Left hindlimb (tissue), 1 donor: ENCODE results near the gene CXCL6.

Source experiments
- DNase-seq: peaks from one replicate; pipeline ENCODE4 v3.0.0-alpha.2; 2018

The CXCL6 gene

DNA sequence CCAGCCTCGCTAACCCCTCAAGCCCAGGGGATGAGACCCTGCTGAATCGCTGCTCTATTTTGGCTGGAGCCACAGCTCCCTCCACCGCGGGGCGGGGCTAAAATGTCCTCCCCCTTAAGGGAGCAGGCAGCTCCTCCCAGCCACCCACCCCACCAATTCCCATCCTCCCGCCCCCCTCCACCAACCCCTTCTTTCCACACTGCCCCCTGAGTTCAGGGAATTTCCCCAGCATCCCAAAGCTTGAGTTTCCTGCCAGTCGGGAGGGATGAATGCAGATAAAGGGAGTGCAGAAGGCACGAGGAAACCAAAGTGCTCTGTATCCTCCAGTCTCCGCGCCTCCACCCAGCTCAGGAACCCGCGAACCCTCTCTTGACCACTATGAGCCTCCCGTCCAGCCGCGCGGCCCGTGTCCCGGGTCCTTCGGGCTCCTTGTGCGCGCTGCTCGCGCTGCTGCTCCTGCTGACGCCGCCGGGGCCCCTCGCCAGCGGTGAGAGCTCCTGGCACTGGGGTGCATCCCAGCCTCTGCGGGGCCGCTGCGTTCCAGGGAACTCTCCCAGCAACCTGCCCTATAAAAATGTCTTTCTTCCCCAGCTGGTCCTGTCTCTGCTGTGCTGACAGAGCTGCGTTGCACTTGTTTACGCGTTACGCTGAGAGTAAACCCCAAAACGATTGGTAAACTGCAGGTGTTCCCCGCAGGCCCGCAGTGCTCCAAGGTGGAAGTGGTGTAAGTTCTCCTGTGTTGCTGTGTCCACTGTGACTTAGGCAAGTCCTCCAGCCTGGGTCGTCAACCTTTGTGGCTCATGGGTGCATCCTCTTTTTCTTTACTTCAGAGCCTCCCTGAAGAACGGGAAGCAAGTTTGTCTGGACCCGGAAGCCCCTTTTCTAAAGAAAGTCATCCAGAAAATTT is at the start of gene CXCL6:
CXCL6 (plus strand) TSS at position 306 of the 907 bp plus-strand sequence; CDS start at position 379, 73 bp downstream.
- no peak for DNase-seq

GRCh38 chr4:73788411-73788810 is 48.1 kb upstream of the CXCL6 start:
- no peak for DNase-seq

DNA sequence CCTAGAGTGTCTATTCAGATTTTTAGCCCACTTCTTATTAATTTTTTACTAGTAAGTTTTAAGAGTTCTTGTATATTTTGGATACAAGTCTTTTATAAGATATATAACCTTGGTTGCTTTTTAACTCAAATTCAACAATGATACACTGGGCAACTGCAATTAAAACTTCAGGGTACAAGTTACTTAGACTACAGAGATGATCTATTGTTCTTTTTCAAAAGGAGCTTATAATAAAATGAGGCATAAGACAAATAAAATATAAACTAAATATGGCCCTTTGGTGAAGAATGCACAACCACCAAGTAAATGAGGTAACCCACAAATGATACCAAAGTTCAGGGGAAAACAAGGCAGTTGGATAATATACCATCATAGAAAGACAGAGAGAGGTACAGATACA is 37.6 kb upstream of the CXCL6 start:
- DNase-seq: no peak

DNA sequence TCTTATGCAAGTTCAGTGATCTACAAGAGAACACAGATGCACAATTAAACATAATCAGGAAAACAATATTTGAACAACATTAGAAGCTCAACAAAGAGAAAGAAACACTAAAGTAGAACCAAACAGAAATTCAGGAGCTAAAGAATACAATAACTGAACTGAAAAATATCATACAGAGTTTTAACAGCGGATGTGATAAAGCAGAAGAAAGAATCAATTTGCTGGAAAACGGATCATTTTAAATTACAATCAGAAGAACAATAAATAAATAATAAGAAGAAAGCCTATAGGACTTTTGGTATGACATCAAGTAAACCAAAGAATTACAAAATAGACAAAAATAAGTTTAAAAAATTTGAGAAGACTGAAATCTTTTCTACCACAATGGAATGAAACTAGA is 36.3 kb upstream of the CXCL6 start:
- DNase-seq: no peak

DNA sequence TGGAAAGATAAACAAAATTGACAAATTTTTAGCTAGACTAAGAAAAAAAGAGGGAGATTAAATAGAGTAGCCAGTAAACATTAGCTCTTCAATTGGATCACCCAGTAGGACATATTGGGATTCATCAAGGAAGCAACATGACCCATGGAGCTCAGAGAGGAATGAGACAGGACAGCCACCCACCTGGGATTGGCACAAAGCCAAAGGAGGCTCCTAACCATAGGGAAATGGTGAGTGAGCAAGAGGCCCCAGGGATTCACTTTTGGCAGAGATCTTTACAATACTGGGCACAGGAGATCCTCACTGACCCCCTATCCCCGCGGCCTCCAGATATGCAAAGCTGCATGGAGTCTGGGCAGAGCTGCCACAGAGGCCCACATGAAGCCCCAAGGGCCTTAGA is 34.8 kb upstream of the CXCL6 start:
- no peak for DNase-seq

DNA sequence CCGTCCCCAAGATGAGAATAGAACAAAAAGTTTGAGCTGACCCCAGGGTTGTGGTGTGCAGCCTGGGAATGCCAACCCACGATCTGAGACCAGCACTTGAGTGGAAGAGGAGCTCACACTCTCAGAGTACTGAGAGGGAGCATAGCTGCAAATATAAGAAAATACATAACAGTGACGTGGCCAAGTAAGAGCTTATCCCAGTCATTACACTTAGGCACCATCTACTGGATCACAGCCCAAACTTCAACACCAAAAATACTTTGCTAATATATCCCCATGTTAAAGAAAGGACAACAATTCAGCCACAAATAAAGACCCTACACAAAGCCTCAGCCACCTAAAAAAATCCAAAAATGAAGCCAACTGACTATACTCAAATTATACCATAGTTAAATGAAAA is 33.3 kb upstream of the CXCL6 start:
- no peak for DNase-seq

DNA sequence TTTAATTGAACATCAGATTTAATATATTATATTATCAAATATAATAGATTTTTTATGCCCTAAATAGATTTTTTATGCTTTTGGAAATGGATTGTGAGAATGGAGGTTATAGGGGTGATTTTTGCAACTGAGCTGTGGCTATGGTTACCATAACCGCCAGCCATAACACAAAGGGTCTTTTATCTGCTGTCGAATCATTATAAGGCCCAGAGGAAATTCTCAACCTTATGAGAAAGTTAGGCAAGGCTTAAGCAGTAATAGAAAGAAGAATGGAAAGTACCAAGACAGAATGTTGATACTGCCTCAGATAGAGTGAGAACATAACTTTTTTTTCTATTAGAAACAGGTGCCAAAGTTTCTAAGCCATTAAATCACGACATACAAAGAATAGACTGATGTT is 26.3 kb upstream of the CXCL6 start:
- no peak for DNase-seq

DNA sequence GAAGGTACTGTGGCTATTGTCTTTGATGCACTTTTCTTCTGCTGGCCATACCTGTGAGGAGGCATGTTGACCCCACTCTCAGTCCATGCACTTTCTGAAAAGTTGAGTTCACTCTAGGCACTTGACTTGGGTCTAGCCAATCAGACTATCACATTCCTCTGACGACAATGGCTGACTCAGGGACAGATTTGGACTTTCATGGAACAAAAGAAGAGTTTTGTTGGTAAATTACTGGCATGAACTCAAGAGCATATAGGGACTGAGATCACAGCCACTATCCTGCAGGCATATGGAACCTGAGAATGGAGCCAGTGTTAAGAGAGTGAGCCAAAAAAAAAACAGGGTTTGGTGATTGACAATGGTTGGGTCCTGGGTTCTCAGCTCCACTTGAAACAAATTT is 24.6 kb upstream of the CXCL6 start:
- no peak for DNase-seq

GRCh38 chr4:73814679-73815078 is 21.8 kb upstream of the CXCL6 start:
- DNase-seq: no peak

DNA sequence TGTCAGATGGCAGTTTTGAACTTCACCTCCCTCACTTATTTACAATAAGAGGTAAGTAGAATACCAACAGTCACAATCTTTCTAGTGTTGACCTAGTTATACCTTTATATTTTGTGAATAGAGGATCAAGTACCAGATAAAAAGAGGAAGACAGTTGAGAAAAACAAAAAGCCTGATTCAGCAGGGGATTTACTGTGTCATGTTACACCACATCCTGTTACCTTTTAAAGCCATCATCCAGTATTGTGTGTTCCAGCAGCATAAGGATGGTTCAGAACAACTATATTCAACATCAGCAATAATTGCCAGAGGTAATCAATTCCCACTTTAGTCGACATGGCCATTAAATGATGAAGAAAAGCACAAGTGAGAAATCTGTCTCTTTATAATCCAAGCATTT is 21.3 kb upstream of the CXCL6 start:
- DNase-seq: no peak

- DNase-seq: no peak
Measured at GRCh38 chr4:73816814-73817213, 19.7 kb upstream of the CXCL6 start.

DNA sequence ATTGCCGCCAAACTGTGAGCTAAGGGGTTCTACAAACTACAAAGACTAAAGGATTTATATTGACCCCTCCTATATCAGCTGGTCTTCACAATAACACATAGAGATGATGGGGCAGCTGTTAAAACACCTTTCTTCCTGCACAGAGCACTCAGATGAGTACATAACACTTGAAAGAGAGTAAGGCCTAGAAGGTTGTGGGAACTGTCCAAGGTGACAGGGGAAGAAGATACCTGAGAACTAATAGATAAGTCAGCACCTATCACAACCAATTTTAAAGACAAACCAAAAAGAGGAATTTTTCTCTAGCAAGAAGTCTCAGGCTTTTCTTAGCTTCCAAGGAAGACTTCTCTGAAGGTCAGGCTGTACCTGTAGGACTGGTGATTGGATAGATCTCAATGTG is 19.1 kb upstream of the CXCL6 start:
- DNase-seq: no peak

DNA sequence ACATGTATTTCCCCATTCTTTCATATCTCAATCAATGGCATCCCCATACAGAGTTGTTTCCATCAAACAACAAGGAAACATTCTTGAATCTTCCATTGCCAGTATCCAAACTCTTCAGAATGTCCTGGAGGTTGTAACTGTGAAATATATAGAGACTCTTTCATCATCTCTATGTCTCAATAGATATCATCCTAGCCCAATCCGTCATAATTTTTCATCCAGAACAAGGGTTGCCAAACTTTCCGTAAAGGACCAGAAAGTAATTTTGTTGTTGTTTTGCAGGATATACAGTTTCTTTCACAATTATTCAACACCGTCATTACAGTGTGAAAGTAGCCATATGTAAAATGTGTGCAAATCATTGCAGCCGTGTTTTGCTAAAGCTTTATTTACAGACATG is 15.2 kb upstream of the CXCL6 start:
- no peak for DNase-seq

GRCh38 chr4:73822389-73822788 is 14.1 kb upstream of the CXCL6 start:
- no peak for DNase-seq

- no peak for DNase-seq
Measured at GRCh38 chr4:73822812-73823504, 13.5 kb upstream of the CXCL6 start.

GRCh38 chr4:73823760-73824159 is 12.7 kb upstream of the CXCL6 start:
- DNase-seq: no peak

DNA sequence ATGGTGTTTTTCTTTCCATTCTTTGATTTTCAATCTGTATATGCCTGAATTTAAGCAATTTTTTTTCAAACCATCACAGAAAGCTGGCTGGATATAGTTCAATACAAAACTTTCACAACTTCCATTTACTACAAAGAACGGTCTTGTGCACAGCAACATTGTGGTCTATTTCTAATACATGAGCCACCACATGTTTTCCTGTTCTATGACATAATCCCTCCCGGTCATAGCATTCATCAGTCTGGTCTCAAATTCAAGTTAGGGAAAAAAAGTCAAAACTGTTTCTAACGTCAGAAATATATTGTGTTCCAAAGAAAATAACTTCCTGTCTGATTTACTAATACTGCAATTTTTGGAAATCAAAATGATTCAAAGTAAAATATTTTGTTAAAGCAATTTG is 7.5 kb upstream of the CXCL6 start:
- DNase-seq: no peak

- no peak for DNase-seq
Measured at GRCh38 chr4:73831569-73831968, 4.9 kb upstream of the CXCL6 start.

- no peak for DNase-seq
Measured at GRCh38 chr4:73832651-73833237, 3.7 kb upstream of the CXCL6 start.

DNA sequence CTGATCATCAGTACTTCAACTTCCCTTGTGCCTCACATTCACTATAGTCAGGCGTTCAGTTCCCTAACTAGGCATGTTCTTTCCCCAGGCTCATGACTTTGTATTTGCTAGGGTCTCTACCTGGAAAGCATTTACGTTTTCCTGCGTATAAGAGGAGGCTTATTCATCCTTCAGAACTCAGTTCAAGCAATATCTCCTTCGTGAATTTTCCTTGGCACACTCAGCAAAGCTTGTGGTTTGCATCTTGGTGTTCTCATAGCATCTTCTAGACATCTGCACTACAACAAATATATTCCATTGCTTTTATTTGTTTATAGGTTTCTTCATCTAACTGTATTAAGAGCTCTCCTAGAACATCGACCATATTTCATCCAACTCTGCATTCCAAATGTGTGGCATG is 2.6 kb downstream of the CXCL6 start:
- DNase-seq: no peak

GRCh38 chr4:73839715-73840114 is 3.2 kb downstream of the CXCL6 start:
- DNase-seq: no peak

DNA sequence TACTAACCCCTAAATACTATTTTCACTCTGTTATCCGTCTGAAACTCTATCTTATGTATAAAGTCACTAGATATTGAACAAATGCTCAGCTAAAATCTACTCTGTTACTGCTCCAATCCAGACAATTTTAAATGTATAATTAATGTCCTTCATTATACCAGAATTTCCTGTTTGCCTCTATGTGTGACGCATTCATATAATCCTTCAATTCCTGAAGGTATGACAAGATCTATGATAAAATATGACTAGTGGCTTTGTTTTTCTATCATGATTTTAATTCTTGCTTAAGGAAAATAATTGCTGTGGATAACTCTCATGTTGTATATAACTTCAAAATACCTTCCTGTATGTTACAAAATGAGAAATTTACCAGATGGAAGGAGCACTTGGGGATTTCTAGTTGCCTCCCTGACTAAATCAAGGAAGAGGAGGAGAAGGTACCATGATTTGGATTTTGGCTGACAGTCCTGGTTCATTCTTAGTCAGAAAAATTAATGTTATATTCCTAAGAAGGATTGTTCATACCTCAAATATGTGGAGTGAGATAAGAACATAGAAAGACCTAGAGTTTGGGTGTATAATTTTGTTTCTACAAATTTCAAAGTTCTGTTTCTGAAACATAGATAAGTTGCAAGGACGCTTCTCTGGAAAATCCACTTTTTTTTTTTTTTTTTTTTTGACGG is 4.9 kb downstream of the CXCL6 start:
- no peak for DNase-seq

DNA sequence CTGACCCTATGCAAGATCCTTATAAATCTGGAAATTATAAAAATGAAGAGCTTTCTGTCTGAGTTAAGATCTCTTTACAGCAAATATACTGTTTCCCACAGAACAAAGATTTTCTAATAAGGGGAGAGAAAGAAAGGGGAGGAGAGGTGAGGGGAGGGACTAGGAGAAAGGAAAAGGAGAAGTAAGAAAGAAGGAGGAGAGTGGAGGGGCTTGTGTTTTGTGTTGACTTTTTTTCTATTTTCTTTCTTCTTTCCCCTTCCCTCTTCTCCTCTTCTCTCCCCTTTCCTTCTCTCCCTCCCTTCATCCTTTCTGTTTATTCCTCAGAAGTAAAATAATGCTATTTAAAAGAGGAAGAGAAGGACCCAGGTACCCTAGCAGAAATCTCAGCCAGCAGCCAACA is 6.2 kb downstream of the CXCL6 start:
- no peak for DNase-seq
